Measurements from ENCODE around the gene KAZN.

KAZN gene

DNA sequence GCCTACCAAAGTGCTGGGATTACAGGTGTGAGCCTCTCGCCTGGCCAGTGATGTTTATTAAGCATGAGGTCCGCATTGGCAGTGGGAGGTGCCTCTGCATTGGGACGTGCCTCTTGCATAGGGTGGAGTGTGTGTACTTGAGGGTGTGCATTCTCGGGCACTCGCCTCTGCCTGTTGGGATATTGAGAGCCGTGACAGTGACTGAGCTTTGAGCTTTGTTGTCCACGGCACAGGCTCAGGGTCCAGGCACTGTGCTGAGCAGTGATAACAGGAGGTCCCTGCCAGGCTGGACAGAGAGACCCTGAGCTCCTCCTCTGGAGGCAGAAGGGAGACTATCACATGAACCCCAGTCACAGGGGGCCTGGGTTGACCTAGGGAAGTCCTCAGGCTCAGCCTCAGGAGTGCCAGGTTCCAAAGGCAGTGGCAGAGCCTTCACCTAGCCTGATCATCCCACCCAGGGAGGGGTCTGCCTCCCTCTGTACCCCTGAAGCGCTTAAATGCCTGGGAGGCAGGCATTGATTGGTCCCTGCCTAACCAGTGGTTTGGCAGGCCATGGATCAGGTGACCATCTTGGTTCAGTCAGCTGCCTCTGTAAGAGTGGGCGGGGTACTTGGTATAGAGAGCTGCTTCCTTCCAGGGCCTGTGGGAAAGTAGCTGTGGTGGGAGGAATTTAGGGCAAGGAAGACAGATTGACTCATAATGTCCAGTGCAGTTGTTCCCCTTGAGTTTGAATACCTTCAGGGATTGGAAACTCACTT, 341.2 kb downstream of the KAZN start:
- DNase-seq (ENCODE audit: low read depth) = no peak

DNA sequence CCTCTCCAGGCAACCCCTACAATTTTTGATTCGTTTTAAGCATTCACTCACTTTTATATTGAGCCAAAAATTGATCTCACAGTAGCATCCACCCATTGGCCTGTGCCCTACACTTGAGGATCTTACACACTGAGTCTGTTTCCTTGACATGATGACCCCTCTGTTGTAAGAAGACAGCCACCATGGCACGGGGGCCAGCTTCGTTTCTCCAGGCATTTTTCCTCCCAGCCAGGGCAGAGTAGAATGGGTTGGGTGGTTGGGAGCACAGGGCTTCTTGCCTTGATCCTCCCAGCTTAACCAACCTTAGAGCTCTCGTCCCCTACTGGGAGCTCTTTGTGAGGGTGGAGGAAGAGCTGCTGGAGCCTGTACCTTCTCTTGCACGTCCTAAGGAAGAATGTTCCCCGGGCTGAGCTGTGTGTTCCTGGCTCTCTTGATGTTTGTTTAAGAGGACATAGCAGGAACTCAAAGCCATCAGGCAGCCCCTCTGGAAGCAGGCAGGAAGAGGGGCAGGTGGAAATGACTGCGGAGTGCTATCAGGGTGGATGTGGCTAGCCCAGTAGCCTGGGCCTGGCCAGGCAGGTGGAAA, 341.9 kb downstream of the KAZN start:
- no peak for DNase-seq (ENCODE audit: low read depth)

DNA sequence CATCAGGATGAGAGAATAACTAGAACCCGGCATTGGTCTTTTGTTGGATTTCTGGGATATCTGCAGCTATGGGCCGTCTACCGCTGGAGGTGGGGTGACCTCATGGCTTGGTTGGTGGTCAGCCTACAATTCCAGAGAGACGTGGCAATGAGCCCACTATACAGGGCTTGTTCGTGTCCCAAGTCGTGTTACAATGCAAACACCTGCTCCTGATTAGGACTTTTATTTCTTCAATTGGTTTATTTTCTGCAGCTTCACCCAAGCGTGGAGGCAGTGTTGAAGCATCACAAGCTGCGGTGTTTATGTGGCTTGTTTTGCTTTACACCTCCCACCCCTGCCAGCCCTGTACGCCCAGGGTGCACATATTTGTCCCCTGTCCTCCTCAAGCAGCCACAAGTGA, 343.4 kb downstream of the KAZN start:
- no peak for DNase-seq (ENCODE audit: low read depth)

DNA sequence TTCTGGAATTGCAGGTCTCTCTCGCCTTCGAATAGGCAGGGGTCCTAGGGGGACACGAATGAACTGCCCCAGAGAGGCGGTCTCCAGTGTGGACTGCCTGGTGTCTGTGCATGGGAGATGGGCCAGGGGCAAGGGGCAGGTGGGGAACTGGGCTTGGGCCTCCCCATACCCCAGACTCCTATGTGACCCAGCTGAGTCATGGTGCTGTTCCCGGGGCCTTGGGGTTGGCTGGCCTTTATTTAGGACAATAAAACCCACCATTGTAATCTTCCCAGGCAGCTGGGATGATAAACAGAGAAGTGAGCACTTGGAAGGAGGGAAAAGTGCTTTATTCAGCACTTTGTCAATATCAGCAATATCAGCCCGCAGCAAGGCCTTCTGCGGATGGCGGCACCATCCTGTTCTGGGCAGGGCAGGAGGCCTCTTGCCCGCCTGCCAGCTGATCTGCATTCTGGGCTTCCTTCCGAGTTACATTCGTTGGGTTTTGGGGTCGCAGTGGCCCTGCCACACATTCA, 346.0 kb downstream of the KAZN start:
- DNase-seq (ENCODE audit: low read depth) = no peak

GRCh38 chr1:14945132-14946010, 346.9 kb downstream of the KAZN start:
- DNase-seq (ENCODE audit: low read depth) = no peak

- DNase-seq (ENCODE audit: low read depth) = no peak
Measured at GRCh38 chr1:14946011-14946359, 347.5 kb downstream of the KAZN start.

GRCh38 chr1:14946684-14947238, 348.3 kb downstream of the KAZN start:
- DNase-seq (ENCODE audit: low read depth) = no peak

- no peak for DNase-seq (ENCODE audit: low read depth)
Measured at GRCh38 chr1:14947421-14947820, 348.9 kb downstream of the KAZN start.

- no peak for DNase-seq (ENCODE audit: low read depth)
Measured at GRCh38 chr1:14948112-14948652, 349.7 kb downstream of the KAZN start.

DNA sequence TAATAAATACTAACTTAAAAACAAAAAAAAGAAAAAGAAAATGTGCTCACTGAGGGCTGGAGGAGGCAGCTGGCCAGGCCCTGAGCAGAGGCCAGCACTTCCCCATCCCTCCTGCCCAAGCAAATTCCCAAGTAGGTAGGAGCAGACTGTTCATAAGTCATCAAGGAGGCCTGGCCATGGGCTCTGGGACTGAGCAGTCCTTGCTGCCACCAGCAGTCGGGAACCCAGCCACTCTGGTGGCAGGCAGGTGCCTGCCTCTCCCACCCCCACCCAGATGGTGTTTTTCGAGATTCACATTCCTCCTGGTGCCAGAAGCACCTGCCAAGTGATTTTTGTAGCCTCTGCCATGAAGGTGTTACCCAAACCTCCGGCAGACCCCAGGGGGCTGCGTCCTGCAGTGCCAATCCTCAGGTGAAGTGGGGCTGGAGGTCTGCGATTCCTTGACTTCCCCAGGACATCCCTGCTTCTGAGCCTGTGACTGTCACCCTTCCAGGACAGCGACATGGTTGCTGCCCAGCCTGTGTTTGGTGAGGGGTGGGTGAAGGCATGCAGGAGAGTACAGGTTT, 350.9 kb downstream of the KAZN start:
- DNase-seq (ENCODE audit: low read depth) = no peak

DNA sequence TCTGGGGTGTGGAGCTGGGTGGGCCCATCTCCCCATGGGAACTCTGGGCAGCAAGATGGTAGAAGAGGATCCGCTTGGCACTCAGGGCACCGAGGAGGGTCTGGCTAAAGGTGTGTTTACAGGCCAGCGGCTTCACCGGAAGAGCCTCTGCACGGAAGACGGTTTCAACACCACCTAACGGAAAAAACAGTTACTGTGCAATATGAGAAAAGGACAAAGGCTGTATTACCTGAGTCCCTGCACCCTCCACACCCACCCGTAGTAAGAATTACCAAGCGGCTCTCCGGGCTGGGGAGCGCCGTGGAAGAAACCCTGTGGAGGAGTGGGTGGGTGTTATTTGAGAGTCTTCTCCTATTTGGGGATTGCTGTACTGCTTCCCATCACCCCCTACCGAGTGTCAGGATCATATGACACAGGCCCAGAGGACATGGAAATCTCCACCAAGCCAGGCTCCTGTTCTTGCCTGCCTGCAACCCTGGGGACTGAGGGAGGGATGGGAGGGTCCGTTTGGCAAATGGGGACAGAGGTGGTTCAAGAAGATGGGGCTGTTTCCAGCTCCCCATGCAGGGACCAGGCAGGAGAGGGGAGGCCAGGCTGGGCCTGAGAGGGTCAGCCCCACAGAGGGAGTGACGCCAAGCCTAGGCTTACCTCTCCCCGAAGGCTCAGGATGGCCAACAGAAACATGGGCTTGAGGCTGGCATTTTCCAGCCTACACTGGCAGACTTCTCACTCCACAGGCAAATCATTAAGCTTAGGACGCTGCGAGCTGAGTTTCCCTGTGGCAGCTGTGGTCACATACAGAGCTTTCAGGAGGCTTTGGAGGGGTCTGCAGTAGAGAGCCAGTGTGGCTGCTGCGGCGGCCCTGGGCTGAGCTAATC, 351.6 kb downstream of the KAZN start:
- DNase-seq (ENCODE audit: low read depth) = no peak

DNA sequence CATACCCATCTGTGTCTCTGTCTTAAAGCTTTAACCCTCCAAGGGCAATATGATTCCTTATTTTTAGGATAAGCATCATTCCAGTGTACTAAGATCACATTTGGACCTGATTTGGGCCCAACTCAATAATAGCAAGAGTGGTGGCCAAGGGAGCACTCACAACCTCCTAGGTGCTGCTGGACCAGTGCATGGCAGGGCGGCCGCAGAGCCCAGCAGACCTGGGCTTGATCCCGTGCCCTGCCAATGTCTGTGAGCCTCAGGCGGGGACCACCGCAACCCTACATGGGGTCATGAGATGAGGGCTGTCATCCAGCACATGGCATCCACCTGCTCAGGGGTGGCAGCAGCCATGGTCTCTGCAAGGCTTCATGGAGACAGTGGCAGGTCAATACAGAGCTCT, 353.3 kb downstream of the KAZN start:
- DNase-seq (ENCODE audit: low read depth) = no peak

DNA sequence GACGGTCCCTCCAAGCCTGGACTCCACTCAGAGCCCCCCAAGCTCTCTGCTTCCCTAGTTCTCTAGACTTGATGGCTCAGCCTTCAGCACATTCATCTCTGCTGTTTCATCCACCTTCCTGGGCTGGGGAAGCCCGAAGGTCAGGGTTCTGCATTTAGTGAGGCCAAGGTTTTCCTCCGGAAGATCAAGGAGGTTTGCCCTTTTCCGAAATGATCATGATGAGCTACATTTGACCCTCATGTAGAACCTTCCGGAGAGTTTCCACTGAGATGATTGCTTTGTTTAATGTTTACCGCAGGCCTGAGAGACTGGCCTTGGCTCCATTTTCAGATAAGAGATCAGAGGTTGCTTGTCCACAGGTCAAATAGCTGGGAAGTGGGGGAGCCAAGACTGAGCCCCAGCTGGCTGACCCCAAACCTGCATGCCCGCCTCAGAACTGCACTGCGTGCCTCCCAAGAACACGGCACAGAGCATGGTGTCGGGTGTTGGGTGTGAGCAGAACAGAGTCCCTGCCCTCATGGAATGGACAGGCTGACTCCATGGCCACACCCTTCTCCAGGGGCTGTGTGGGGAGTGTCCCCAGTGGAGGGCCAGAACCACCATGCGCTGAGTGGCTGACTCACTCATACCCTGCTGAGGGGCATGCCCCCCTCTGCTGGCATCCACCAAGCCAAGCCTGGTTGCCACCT, 354.3 kb downstream of the KAZN start:
- no peak for DNase-seq (ENCODE audit: low read depth)

DNA sequence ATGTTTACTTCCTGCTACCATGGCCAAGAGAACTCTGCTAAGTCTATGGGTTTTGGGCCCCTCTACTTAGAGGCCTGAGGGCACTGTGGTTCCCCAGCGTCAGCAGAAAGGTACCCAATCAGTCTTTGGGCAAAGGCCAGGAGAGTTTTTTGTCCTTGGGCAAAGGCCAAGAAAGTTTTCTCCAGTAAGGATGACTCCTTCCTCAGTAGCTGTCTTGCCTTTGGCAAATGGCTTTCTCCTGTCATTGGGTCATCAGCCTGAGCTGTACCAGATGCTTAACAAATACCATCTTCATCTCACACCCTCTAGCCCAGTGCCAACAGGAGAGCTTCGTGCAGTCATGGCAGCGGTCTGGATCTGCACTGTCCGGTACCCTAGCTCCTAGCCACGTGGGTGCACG, 355.7 kb downstream of the KAZN start:
- no peak for DNase-seq (ENCODE audit: low read depth)

DNA sequence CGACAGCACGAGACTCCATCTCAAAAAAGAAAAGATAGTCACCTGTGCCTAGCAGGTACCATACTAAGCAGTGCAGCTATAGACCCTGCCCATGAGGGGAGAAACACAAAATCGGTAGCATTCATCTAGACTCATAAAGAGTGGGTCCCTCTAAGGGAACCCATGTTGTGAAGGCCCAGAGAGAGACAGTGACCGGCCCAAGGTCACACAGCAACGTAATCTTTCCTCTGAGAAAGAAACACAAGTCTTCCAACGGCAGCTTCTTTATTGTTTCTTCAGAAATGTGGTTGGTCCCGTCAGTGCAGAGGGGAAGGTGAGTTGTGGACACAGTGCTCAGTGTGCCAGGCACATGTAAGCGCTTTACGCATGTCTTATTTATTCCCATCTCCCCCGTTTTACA, 356.4 kb downstream of the KAZN start:
- no peak for DNase-seq (ENCODE audit: low read depth)

GRCh38 chr1:14955402-14955801, 356.9 kb downstream of the KAZN start:
- DNase-seq (ENCODE audit: low read depth) = no peak

- no peak for DNase-seq (ENCODE audit: low read depth)
Measured at GRCh38 chr1:14955976-14956375, 357.5 kb downstream of the KAZN start.

DNA sequence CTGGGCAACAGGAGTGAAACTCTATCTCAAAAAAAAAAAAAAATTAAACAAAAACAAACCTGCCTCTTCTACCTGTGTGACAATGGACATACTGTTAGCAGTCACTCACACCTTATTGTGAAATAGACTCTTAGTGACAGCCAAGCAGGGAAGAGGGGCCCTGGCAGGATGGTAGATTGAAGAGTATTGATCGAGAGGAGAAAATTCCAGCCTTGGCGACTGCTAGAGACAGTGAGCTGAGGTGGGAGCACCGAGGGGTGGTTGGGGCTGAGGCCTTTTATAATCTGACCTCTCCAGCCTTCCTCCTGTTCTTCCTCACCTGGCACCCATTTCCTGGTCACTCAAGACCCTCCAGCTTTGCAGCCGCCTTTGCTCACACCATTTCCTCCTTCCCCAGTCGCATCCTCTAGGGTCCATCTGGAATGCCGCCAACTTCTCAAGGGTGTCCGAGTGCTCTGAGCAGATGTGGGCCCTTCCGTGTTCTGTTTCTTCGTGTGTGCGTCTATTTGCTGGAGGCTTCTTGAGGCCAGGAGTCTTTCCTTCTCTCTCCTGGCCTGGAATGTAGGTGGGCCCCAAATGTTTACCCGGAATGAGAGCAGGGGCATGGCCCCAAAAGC, 358.2 kb downstream of the KAZN start:
- DNase-seq (ENCODE audit: low read depth) = no peak

GRCh38 chr1:14957375-14958098, 359.1 kb downstream of the KAZN start:
- no peak for DNase-seq (ENCODE audit: low read depth)
